T1000 (cell line): ENCODE results near the gene STX11.
A peak's percentile ranks its signal among the peaks of the same experiment; 100 is the strongest.

ENCODE experiments used
- DNase-seq: peaks from one replicate; lab custom pipeline; 2025; ENCODE audit warnings: mixed read lengths; lab: John Stamatoyannopoulos, UW

Gene STX11

GRCh38 chr6:144215402-144215931 is 65.2 kb downstream of the STX11 start:
- no peak for DNase-seq

GRCh38 chr6:144215932-144216667 is 65.8 kb downstream of the STX11 start:
- peak; percentile 94 for DNase-seq

GRCh38 chr6:144216668-144217218 is 66.4 kb downstream of the STX11 start:
- DNase-seq: no peak

- no peak for DNase-seq
Measured at GRCh38 chr6:144217264-144217663, 66.9 kb downstream of the STX11 start.

- DNase-seq: no peak
Measured at GRCh38 chr6:144217797-144218196, 67.5 kb downstream of the STX11 start.

GRCh38 chr6:144219056-144219685 is 68.9 kb downstream of the STX11 start:
- DNase-seq: no peak

GRCh38 chr6:144220031-144220790 is 69.9 kb downstream of the STX11 start:
- no peak for DNase-seq

- DNase-seq: no peak
Measured at GRCh38 chr6:144223686-144224085, 73.4 kb downstream of the STX11 start.

- DNase-seq: no peak
Measured at GRCh38 chr6:144231721-144232120, 81.4 kb downstream of the STX11 start.

- no peak for DNase-seq
Measured at GRCh38 chr6:144232176-144232831, 82.0 kb downstream of the STX11 start.

- no peak for DNase-seq
Measured at GRCh38 chr6:144232832-144233230, 82.5 kb downstream of the STX11 start.

GRCh38 chr6:144234399-144234798 is 84.1 kb downstream of the STX11 start:
- DNase-seq: no peak

- no peak for DNase-seq
Measured at GRCh38 chr6:144234935-144235334, 84.6 kb downstream of the STX11 start.
